Muscle of leg (tissue), 11 donors: ENCODE data around the gene PARD3. TPM values are rescaled to one million over a fixed set of nuclear protein-coding genes. Genes with fewer than 3 reads are reported as not detected.
"Not testable (repeated sequence)": the region's sequence is repeated elsewhere in the genome, so short reads cannot be mapped to it uniquely, and the experiment has no call there.

Experiments
- DNase-seq: peaks from one replicate; pipeline ENCODE4 v3.0.0; 2013
- H3K27ac ChIP-seq: one replicate; pipeline ENCODE4 v1.5.1; 2013; ENCODE audit warnings: mild to moderate bottlenecking, low read length, control low read depth
- H3K27me3 ChIP-seq: one replicate; pipeline ENCODE4 v1.6.1; 2013; ENCODE audit warnings: low read length; ENCODE audit not compliant: control insufficient read depth, insufficient read depth
- H3K36me3 ChIP-seq: one replicate; pipeline ENCODE4 v1.6.1; 2013; ENCODE audit warnings: low read length; ENCODE audit not compliant: control insufficient read depth, insufficient read depth
- H3K4me1 ChIP-seq: one replicate; pipeline ENCODE4 v1.6.1; 2013; ENCODE audit warnings: low read length; ENCODE audit not compliant: control insufficient read depth, insufficient read depth
- H3K4me3 ChIP-seq: one replicate; pipeline ENCODE4 v1.5.1; 2013; ENCODE audit warnings: low read length, control low read depth
- H3K9me3 ChIP-seq: replicated peaks from 2 replicates; pipeline ENCODE4 v1.6.1; 2013; ENCODE audit warnings: low read depth, low read length; ENCODE audit not compliant: control insufficient read depth
- WGBS: methylation state at CpG from one replicate; pipeline ENCODE4 v1.1.5; 2013; ENCODE audit warnings: missing lambda C conversion rate; ENCODE audit not compliant: insufficient coverage; 5-methylcytosine and 5-hydroxymethylcytosine counted together
- polyA plus RNA-seq, 8 donors: library from polyadenylated mRNA; unstranded; fragments of 120-200 nt; gene quantifications; one replicate each; pipeline versions ENCODE4 v1.2.1 to v1.2.3, GENCODE V29; 2013; ENCODE audit warnings: inconsistent platforms in 1 of 8, low replicate concordance in 1 of 8; ENCODE audit not compliant: insufficient read length in 8 of 8, insufficient read depth in 1 of 8
- total RNA-seq: library from RNA; stranded (reverse); fragments of 120-200 nt; gene quantifications from one replicate; pipeline ENCODE4 v1.2.4, GENCODE V29; 2013

PARD3 gene
- total and polyA plus RNA-seq, 9 donors = 32.4 to 59.0 (median 41.9) TPM

- Histone ChIP-seq H3K4me1 (peaks cover 8% of the 10 kb centered on the region), H3K36me3 (no peaks in the 10 kb centered on the region), H3K9me3 (no peaks in the 10 kb centered on the region), H3K27me3 (no peaks in the 10 kb centered on the region), H3K27ac (no peak overlapping the region), H3K4me3 (no peak overlapping the region)
- WGBS = no CpG with 5 or more reads among the region's 4 CpGs
- DNase-seq = no peak
Observed at GRCh38 chr10:34746094-34746493, 69.0 kb downstream of the PARD3 start.

DNA sequence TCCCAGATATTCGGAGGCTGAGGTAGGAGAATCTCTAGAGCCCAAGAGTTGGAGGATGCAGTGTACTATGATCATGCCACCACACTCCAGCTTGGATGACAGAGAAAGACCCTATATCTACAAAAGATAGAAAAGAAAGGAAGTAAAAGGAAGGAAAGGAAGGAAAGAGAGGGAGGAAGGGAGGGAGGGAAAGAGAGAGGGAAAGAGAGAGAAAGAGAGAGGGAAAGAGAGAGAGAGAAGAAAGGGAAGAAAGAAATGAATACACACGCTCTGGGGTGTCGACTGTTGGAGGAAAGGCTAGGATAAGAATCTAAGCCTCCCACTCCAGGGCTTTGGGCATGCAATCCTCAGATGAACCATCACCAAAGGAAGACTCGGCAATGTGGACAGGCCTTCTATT is 69.9 kb downstream of the PARD3 start:
- Histone ChIP-seq H3K4me1 (peaks cover 11% of the 10 kb centered on the region), H3K9me3 (no peaks in the 10 kb centered on the region), H3K27me3 (no peaks in the 10 kb centered on the region), H3K27ac (no peak overlapping the region), H3K4me3 (no peak overlapping the region), H3K36me3 (no peaks in the 10 kb centered on the region)
- no CpG with 5 or more reads among the region's 4 CpGs for WGBS
- no peak for DNase-seq

GRCh38 chr10:34744590-34744989 is 70.5 kb downstream of the PARD3 start:
- H3K4me1 ChIP-seq = peaks cover 17% of the 10 kb centered on the region
- WGBS = no CpG with 5 or more reads among the region's 3 CpGs
- DNase-seq = no peak
- H3K36me3 ChIP-seq = no peaks in the 10 kb centered on the region
- H3K4me3 ChIP-seq = no peak overlapping the region
- H3K9me3 ChIP-seq = no peaks in the 10 kb centered on the region
- H3K27ac ChIP-seq = peak overlapping the region; percentile 35
- H3K27me3 ChIP-seq = no peaks in the 10 kb centered on the region

GRCh38 chr10:34743814-34744213 is 71.3 kb downstream of the PARD3 start:
- H3K4me1 ChIP-seq = peaks cover 21% of the 10 kb centered on the region
- peak overlapping the region; percentile 23 for H3K27ac ChIP-seq
- H3K4me3 ChIP-seq = no peak overlapping the region

DNA sequence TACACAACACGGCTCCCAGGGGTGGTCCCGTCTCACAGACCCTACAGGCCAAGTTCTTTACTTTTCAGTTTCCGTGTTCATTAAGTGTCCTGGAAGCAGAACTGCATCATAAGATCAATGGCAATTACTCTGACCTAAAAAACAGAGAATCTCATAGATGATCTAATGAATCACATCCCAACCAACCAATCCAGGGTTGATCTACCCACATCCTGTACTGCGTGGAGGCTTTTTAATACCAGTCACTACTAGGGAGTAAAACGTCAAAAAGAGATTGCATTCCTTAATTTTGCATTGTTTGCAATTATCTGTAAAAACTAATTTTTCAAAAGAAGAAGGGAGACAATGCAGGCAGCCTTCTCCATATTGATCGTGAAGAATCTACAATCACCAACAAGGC is 72.6 kb downstream of the PARD3 start:
- H3K4me1 ChIP-seq = peaks cover 25% of the 10 kb centered on the region
- H3K4me3 ChIP-seq = no peak overlapping the region
- H3K27ac ChIP-seq = no peak overlapping the region
- no peaks in the 10 kb centered on the region for H3K27me3 ChIP-seq
- WGBS = 60% methylated on average over 2 of the region's 6 CpGs
- H3K36me3 ChIP-seq = no peaks in the 10 kb centered on the region
- DNase-seq = no peak
- no peaks in the 10 kb centered on the region for H3K9me3 ChIP-seq

More at GRCh38 chr10:34743814-34744213, 71.3 kb downstream of the PARD3 start:
- DNase-seq = peak; percentile 68
- no peaks in the 10 kb centered on the region for H3K9me3 ChIP-seq
- no peaks in the 10 kb centered on the region for H3K27me3 ChIP-seq
- WGBS = 76% methylated on average over 5 of the region's 7 CpGs
- H3K36me3 ChIP-seq = no peaks in the 10 kb centered on the region

DNA sequence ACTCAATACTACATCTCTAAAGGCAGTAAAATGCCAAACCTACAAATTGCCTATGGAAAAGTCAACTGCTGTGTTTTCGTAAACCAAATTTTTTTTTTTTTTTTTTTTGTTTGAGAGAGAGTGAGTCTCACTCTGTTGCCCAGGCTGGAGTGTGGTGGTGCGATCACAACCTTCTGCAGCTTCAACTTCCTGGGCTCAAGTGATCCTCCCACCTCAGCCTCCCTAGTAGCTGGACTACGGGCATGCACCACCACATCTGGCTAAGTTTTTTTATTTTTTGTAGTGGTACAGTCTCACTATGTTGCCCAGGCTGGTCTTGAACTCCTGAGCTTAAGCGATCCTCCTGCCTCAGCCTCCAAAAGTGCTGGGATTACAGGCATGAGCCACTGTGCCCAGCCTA is 74.0 kb downstream of the PARD3 start:
- peaks cover 32% of the 10 kb centered on the region for H3K4me1 ChIP-seq
- H3K27ac ChIP-seq = not testable (repeated sequence)
- WGBS = no CpG with 5 or more reads among the region's 4 CpGs

GRCh38 chr10:34740321-34740720 is 74.8 kb downstream of the PARD3 start:
- H3K4me3 ChIP-seq = no peak overlapping the region
- H3K36me3 ChIP-seq = no peaks in the 10 kb centered on the region
- DNase-seq = no peak
- peaks cover 32% of the 10 kb centered on the region for H3K4me1 ChIP-seq
- H3K9me3 ChIP-seq = no peaks in the 10 kb centered on the region
- peak overlapping the region; percentile 82 for H3K27ac ChIP-seq
- 0% methylated on average over 1 of the region's 5 CpGs for WGBS
- H3K27me3 ChIP-seq = no peaks in the 10 kb centered on the region

More for the DNA sequence above, 74.0 kb downstream of the PARD3 start:
- not testable (repeated sequence) for H3K36me3 ChIP-seq, H3K4me3 ChIP-seq, H3K9me3 ChIP-seq, DNase-seq, H3K27me3 ChIP-seq

DNA sequence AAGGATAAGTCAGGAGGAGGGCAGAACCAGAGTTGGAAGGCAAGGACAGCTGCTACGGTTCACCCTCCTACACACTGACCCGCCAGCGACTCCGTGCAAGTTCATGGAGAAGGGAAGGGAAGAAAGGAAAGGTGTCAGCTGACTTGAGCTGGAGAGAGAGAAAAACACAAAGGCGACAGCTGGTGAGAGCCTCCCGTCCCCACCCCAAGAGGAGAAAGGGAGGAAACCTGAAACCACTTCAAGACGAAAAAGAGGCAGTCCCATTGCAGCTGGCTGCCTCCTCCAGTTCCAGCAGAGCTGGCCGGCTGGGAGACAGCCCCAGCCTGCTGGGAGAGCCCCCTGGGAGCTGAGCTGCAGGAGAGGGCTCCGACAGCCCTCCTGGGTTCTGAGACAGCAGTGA is 75.2 kb downstream of the PARD3 start:
- peak overlapping the region; percentile 9 for H3K4me3 ChIP-seq
- peak; percentile 94 for DNase-seq
- WGBS = 0% methylated on average over 3 of the region's 9 CpGs
- H3K4me1 ChIP-seq = peaks cover 32% of the 10 kb centered on the region
- no peaks in the 10 kb centered on the region for H3K36me3 ChIP-seq
- H3K9me3 ChIP-seq = no peaks in the 10 kb centered on the region
- H3K27ac ChIP-seq = peak overlapping the region; percentile 82
- no peaks in the 10 kb centered on the region for H3K27me3 ChIP-seq

DNA sequence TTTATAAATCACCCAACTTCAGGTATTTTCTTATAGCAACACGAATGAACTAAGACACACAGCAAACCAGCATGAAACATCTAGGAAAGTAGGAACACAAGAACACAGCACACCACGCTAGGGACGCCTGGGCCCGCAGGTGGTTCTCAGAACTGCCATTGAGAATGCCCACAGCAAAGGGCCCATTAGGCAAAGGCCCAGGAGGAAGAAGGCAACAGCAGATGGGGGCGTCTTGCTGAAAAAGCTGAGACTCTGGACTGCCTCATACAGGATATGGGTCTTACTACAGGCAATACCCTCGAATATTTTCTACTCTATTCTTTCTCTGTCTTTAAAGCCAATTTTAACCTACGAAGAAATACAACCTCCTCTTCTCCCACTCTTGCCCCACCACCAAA is 77.3 kb downstream of the PARD3 start:
- no peaks in the 10 kb centered on the region for H3K9me3 ChIP-seq
- DNase-seq = no peak
- WGBS = 90% methylated on average over 6 of the region's 7 CpGs
- H3K36me3 ChIP-seq = no peaks in the 10 kb centered on the region
- no peak overlapping the region for H3K27ac ChIP-seq
- no peaks in the 10 kb centered on the region for H3K27me3 ChIP-seq
- no peak overlapping the region for H3K4me3 ChIP-seq
- peaks cover 24% of the 10 kb centered on the region for H3K4me1 ChIP-seq

DNA sequence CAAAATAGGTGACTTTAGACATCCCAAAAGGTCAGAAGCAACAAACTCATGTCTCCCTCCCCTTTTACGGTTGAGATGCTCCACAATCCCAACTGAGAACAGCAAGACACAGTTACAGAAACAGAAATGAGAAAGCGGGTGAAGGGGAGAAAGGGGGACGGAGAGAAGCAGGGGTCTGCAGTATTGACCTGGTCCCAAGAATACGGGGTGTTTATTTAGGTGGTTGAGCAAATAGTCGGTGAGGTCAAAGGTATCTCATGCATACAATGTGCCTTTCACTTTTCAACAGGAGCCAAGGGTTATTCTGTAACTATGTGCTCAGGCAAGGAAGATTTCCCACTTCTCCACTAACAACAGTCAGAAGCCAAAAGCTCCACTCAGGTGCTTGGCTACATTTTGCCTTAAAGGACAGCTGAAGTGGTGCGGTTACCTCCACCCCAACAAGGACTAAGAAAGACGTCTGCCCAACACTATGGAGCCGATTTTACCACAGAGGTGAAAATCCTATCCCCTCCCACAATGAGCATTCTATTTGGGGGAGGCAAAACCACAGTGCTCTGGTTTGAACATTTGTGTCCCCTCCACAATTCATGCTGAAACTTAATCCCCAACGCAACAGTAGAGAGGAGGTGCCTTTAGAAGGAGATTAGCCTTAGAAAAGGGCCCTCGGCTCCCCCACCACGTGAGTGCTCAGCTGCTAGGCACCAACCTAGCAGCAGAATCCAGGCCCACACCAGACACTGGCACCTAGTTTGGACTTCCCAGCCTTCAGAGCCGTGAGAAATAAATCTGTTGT is 77.9 kb downstream of the PARD3 start:
- Histone ChIP-seq H3K27me3 (no peaks in the 10 kb centered on the region), H3K27ac (no peak overlapping the region), H3K9me3 (no peaks in the 10 kb centered on the region), H3K36me3 (no peaks in the 10 kb centered on the region), H3K4me1 (peaks cover 24% of the 10 kb centered on the region), H3K4me3 (no peak overlapping the region)
- WGBS = no CpG with 5 or more reads among the region's 12 CpGs
- DNase-seq = no peak
